K562 (cell line): ENCODE data around the gene ETDA. TPM values are rescaled to one million over a fixed set of nuclear protein-coding genes. Genes with fewer than 3 reads are reported as not detected.

Experiments used
- ATAC-seq: fragments of 200-7000 bp; cut with Tn5 transposase; 3 replicates; pipeline ENCODE4 v1.9.1; 2020; ENCODE audit warnings: moderate library complexity
- BruUV-seq: library from RNA; stranded (reverse); fragments of 400-500 nt; replicated peaks from 2 replicates; lab custom pipeline; 2021; lab: Mats Ljungman, UMichigan
- CTCF ChIA-PET: fragments of 300-600 bp; formaldehyde crosslinking; extraction: SDS; loops from one replicate; lab custom pipeline; 2021; ENCODE audit warnings: low intra/inter-chr PET ratio; lab: Yijun Ruan, JAX
- POLR2A ChIA-PET: fragments of 300-600, 350-650 bp; sonication (Branson Sonifier 250); formaldehyde crosslinking; extraction: SDS; loops from one replicate; lab custom pipeline; 2021; ENCODE audit warnings: antibody characterized with exemption, inconsistent platforms; lab: Yijun Ruan, JAX
- DNase-seq, 4 experiments: peaks; one replicate each; pipeline versions ENCODE4 v3.0.0 to v3.0.0-alpha.2; 2011 to 2018; ENCODE audit warnings: low spot score in 3 of 4, mixed read lengths in 3 of 4; ENCODE audit errors: extremely low read depth in 1 of 4
- FAIRE-seq: peaks from 2 replicates; lab custom pipeline; 2011; peaks lifted over from hg19 to GRCh38; lab: Jason Lieb, UNC
- H2AFZ ChIP-seq: 2 replicates; pipeline ENCODE4 v1.6.0; 2011; ENCODE audit warnings: low read depth, low read length, control low read depth, inconsistent platforms
- H3K27ac ChIP-seq: fragments of 200-600 bp; 3 replicates; pipeline ENCODE4 v1.8.0; 2011; ENCODE audit warnings: low read depth, mild to moderate bottlenecking, control low read depth, inconsistent platforms, low read length, moderate library complexity, mixed read lengths; ENCODE audit errors: extremely low read depth
- H3K27me3 ChIP-seq, 2 experiments: fragments of 300-600 bp in 1 of 2; 2 replicates in 1 of 2; 3 replicates in 1 of 2; pipeline versions ENCODE4 v1.6.0 to v1.8.0; 2011; ENCODE audit warnings: inconsistent platforms in 2 of 2, low read length in 2 of 2, mild to moderate bottlenecking in 1 of 2, mixed read lengths in 1 of 2, moderate library complexity in 1 of 2; ENCODE audit not compliant: control insufficient read depth in 2 of 2, insufficient read depth in 2 of 2
- H3K36me3 ChIP-seq: fragments of 300-600 bp; 3 replicates; pipeline ENCODE4 v1.8.0; 2011; ENCODE audit warnings: mild to moderate bottlenecking, low read length, inconsistent platforms; ENCODE audit not compliant: control insufficient read depth, insufficient read depth
- H3K4me1 ChIP-seq, 2 experiments: fragments of 200-600 bp in 1 of 2; replicated peaks in 1 of 2; 2 replicates in 1 of 2; 3 replicates in 1 of 2; pipeline versions ENCODE4 v1.5.1 to v1.8.0; 2011; ENCODE audit warnings: inconsistent platforms in 2 of 2, low read length in 2 of 2, mild to moderate bottlenecking in 1 of 2, mixed read lengths in 1 of 2, moderate library complexity in 1 of 2; ENCODE audit not compliant: control insufficient read depth in 2 of 2, insufficient read depth in 2 of 2
- H3K4me2 ChIP-seq: 2 replicates; pipeline ENCODE4 v1.6.1; 2011; ENCODE audit warnings: low read length, control low read depth, inconsistent platforms, mixed read lengths; ENCODE audit not compliant: insufficient read depth
- H3K4me3 ChIP-seq: fragments of 200-600 bp; sonication (generic), shearing (Covaris generic); 2 replicates; pipeline ENCODE4 v1.5.1; 2016; ENCODE audit warnings: control low read depth, inconsistent platforms
- H3K79me2 ChIP-seq: fragments of 200-600 bp; 3 replicates; pipeline ENCODE4 v1.8.0; 2011; ENCODE audit warnings: low read length, inconsistent platforms; ENCODE audit not compliant: control insufficient read depth, insufficient read depth
- H3K9ac ChIP-seq, 2 experiments: 2 replicates each; pipeline versions ENCODE4 v1.6.0 to v1.6.1; 2011; ENCODE audit warnings: low read depth in 2 of 2, low read length in 2 of 2, control low read depth in 1 of 2, inconsistent platforms in 1 of 2, mild to moderate bottlenecking in 1 of 2, mixed read lengths in 1 of 2; ENCODE audit not compliant: insufficient read depth in 1 of 2
- H3K9me1 ChIP-seq: one replicate; pipeline ENCODE4 v1.6.0; 2011; ENCODE audit warnings: inconsistent platforms, mild to moderate bottlenecking, low read length, moderate library complexity; ENCODE audit not compliant: control insufficient read depth, insufficient read depth
- H3K9me3 ChIP-seq: replicated peaks from 2 replicates; pipeline ENCODE4 v1.5.1; 2011; ENCODE audit warnings: low read depth, low read length, inconsistent platforms; ENCODE audit not compliant: control insufficient read depth, insufficient read depth
- H4K20me1 ChIP-seq: replicated peaks from 2 replicates; pipeline ENCODE4 v1.6.1; 2011; ENCODE audit warnings: low read length, inconsistent platforms, mixed read lengths; ENCODE audit not compliant: control insufficient read depth, insufficient read depth
- KAT2B ChIP-seq: IDR thresholded peaks from one replicate; pipeline ENCODE4 v1.6.1; 2012; ENCODE audit warnings: low read depth, mild to moderate bottlenecking, control low read depth, inconsistent platforms, low read length, moderate library complexity
- MTF1 ChIP-seq: fragments of 250-450 bp; sonication (Bioruptor Pico); IDR thresholded peaks from 2 replicates; pipeline ENCODE4 v1.9.0; 2021; ENCODE audit warnings: moderate library complexity, mild to moderate bottlenecking, inconsistent platforms, borderline replicate concordance
- POU5F1 ChIP-seq: fragments of 150-350 bp; IDR thresholded peaks from 2 replicates; pipeline ENCODE4 v1.6.1; 2014; ENCODE audit warnings: borderline replicate concordance, low read length, low read depth, mild to moderate bottlenecking; ENCODE audit not compliant: partially characterized antibody
- RBFOX2 ChIP-seq: fragments of 200-400 bp; formaldehyde crosslinking; IDR thresholded peaks from 2 replicates; pipeline ENCODE4 v1.6.1; 2017; ENCODE audit warnings: low read depth, mild to moderate bottlenecking, low read length, moderate library complexity
- SNIP1 ChIP-seq: fragments of 450-650 bp; IDR thresholded peaks from 2 replicates; pipeline ENCODE4 v1.7.1; 2017; ENCODE audit warnings: low read depth, mild to moderate bottlenecking
- SREBF2 ChIP-seq: sonication (generic); formaldehyde crosslinking; IDR thresholded peaks from 2 replicates; pipeline ENCODE4 v1.4.0; 2020; ENCODE audit warnings: mild to moderate bottlenecking, missing genetic modification reagents
- ZNF75A ChIP-seq: fragments of 450-650 bp; formaldehyde crosslinking; IDR thresholded peaks from 2 replicates; pipeline ENCODE4 v1.4.0; 2020; ENCODE audit warnings: mild to moderate bottlenecking
- WGBS: fragments of 100-300 bp; shearing (Covaris generic); methylation state at CpG from one replicate; pipeline ENCODE4 v1.1.6; 2016; ENCODE audit warnings: low coverage, mixed read lengths; ENCODE audit not compliant: insufficient coverage; ENCODE audit errors: missing lambda C conversion rate; 5-methylcytosine and 5-hydroxymethylcytosine counted together
- in situ Hi-C: fragments of 300-500 bp; cut with MboI; formaldehyde crosslinking; loops from 4 replicates; pipeline ENCODE4 v1.15.0; 2018; ENCODE audit warnings: inconsistent platforms, mixed read lengths
- intact Hi-C: fragments of 100-400 bp; cut with micrococcal nuclease; formaldehyde crosslinking; loops from 2 replicates; pipeline ENCODE4 v1.14.2; 2022
- polyA plus RNA-seq, 8 experiments: library from polyadenylated mRNA; depleted of rRNA in 4 of 8; stranded (reverse) in 5 of 8; unstranded in 3 of 8; fragments of >200 nt; fragmentation: Nextera tagmentation in 2 of 8; fragmentation: Illumina TruSeq in 1 of 8; extraction: Ambion mirVana in 2 of 8; extraction: Trizol in 1 of 8; gene quantifications; 2 replicates each; pipeline versions ENCODE4 v1.2.1 to v1.2.3, GENCODE V29; 2011 to 2014; ENCODE audit warnings: inconsistent platforms in 1 of 8, missing spikeins in 1 of 8
- total RNA-seq, 7 experiments: library from RNA; depleted of rRNA in 6 of 7; stranded (reverse); fragments of >200 nt in 6 of 7; fragmentation: Illumina TruSeq in 2 of 7; extraction: Trizol in 2 of 7; gene quantifications; 2 replicates each; pipeline versions ENCODE4 v1.2.1 to v1.2.3, GENCODE V29; 2011 to 2021; ENCODE audit warnings: low replicate concordance in 1 of 7
- TF ChIP-seq, protein P1 (sequence below): fragments of 250-450 bp; sonication (Bioruptor Pico); IDR thresholded peaks from 2 replicates; pipeline ENCODE4 v1.8.0; 2022; ENCODE audit warnings: inconsistent platforms, mild to moderate bottlenecking, moderate library complexity, borderline replicate concordance

The ETDA gene
- total and polyA plus RNA-seq, 9 of the 15 experiments (the other 6 are each of a cell fraction or from before 2014, with no cell fraction given) = not detected

DNA sequence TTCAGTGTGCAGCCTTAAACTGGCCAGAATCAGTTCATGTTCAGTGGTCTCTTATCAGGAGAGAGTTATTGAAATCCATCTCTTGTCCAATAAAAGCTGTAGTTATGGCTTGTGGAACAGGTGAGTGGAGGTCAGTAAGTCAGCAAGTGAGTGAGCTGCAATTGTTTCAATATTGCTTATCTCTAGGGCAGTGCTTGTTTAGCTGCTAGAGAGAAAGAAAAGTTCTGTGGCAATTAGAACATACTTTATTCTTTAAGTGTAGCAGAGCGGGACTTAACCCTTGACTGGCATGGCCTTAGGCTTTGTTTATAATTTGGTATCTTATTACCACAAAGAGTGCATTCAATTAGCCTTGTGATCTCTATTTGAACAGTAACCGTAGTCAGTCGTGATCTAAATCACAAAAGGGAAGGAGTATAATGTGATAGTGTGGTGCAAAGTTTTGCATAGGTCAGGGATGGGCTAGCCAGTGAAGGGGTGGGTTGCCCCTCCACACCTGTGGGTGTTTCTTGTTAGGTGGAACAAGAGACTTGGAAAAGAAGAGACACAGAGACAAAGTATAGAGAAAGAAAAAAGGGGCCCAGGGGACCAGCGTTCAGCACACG, 50.5 kb downstream of the ETDA start:
- FAIRE-seq (no peak), DNase-seq (no peak), ATAC-seq (no peak)
- no peaks in the 10 kb centered on the region for H3K4me1 ChIP-seq
- H3K27ac ChIP-seq = no peak overlapping the region
- no peaks in the 10 kb centered on the region for H4K20me1 ChIP-seq
- WGBS = 8% methylated on average over 3 of the region's 5 CpGs
- TF ChIP-seq POU5F1 = no peak
- TF ChIP-seq SNIP1 = no peak
- TF ChIP-seq RBFOX2 = no peak
- TF ChIP-seq MTF1 = no peak
- TF ChIP-seq, protein P1, sequence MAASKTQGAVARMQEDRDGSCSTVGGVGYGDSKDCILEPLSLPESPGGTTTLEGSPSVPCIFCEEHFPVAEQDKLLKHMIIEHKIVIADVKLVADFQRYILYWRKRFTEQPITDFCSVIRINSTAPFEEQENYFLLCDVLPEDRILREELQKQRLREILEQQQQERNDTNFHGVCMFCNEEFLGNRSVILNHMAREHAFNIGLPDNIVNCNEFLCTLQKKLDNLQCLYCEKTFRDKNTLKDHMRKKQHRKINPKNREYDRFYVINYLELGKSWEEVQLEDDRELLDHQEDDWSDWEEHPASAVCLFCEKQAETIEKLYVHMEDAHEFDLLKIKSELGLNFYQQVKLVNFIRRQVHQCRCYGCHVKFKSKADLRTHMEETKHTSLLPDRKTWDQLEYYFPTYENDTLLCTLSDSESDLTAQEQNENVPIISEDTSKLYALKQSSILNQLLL = no peak
- no peak for TF ChIP-seq ZNF75A
- TF ChIP-seq SREBF2 (CRISPR knock-in tag) = no peak
- TF ChIP-seq KAT2B = no peak
- H3K9me3 ChIP-seq = no peaks in the 10 kb centered on the region
- no peak overlapping the region for H3K9ac ChIP-seq
- no peaks in the 10 kb centered on the region; a peak in 1 of 5 replicates for H3K27me3 ChIP-seq
- H3K36me3 ChIP-seq = no peaks in the 10 kb centered on the region
- no peak overlapping the region for H3K4me3 ChIP-seq
- no peak overlapping the region for H3K4me2 ChIP-seq
- no peaks in the 10 kb centered on the region for H3K79me2 ChIP-seq
- ChIA-PET CTCF (no interaction called here), POLR2A (interaction anchor here (0.6 kb wide), 1 partner anchor 1585 kb away, joined by 3 read pairs; no protein-coding TSS in a partner anchor)
- no peaks in the 10 kb centered on the region for H3K9me1 ChIP-seq
- no TSS peak for BruUV-seq
- intact Hi-C loops = no loop called here
- no peak overlapping the region for H2AFZ ChIP-seq
- in situ Hi-C loops = no loop called here

Other genes with a start within 250 kb of the ETDA start
Only the 7 nearest of the 10 such genes appear.
- gene SMIM10L2B, start 153.3 kb upstream of the ETDA start, total RNA-seq (2014; rRNA removed) = 0.16 and 0.64 TPM in 2 replicates
- 0.13 and 0.18 TPM in 2 replicates for gene SMIM10L2B, start 153.3 kb upstream of the ETDA start, total RNA-seq (2014; rRNA removed; fragmentation: Illumina TruSeq; extraction: Trizol)
- 0.18 and 0.19 TPM in 2 replicates for gene SMIM10L2B, start 153.3 kb upstream of the ETDA start, total RNA-seq (2015; rRNA removed; fragmentation: Illumina TruSeq; extraction: Trizol)
- gene SMIM10L2B, start 153.3 kb upstream of the ETDA start, total RNA-seq (2021) = 0.22 and 0.47 TPM in 2 replicates
- gene SMIM10L2B, start 153.3 kb upstream of the ETDA start, polyA plus RNA-seq (2011; rRNA removed) = 0.04 and 0.11 TPM in 2 replicates
- gene SMIM10L2B, start 153.3 kb upstream of the ETDA start, polyA plus RNA-seq (2014; fragmentation: Illumina TruSeq; extraction: Trizol) = 0.27 and 0.30 TPM in 2 replicates
- under 1 TPM in 1 of 2 experiments, not detected in 1; 0.03 TPM for gene SMIM10L2B, start 153.3 kb upstream of the ETDA start, polyA plus RNA-seq (2014; fragmentation: Nextera tagmentation; extraction: Ambion mirVana)
- gene SMIM10L2B, start 153.3 kb upstream of the ETDA start, polyA plus RNA-seq (2014; rRNA removed) = 0.20 and 0.38 TPM in 2 replicates
- not detected in 2 replicates for gene ETDB, start 131.5 kb upstream of the ETDA start, total RNA-seq (2014; rRNA removed)
- not detected in 2 replicates for gene ETDB, start 131.5 kb upstream of the ETDA start, total RNA-seq (2014; rRNA removed; fragmentation: Illumina TruSeq; extraction: Trizol)
- not detected in 2 replicates for gene ETDB, start 131.5 kb upstream of the ETDA start, total RNA-seq (2015; rRNA removed; fragmentation: Illumina TruSeq; extraction: Trizol)
- gene ETDB, start 131.5 kb upstream of the ETDA start, total RNA-seq (2021) = not detected in 2 replicates
- not detected in 2 replicates for gene ETDB, start 131.5 kb upstream of the ETDA start, polyA plus RNA-seq (2011; rRNA removed)
- gene ETDB, start 131.5 kb upstream of the ETDA start, polyA plus RNA-seq (2014; fragmentation: Illumina TruSeq; extraction: Trizol) = not detected in 2 replicates
- gene ETDB, start 131.5 kb upstream of the ETDA start, polyA plus RNA-seq (2014; fragmentation: Nextera tagmentation; extraction: Ambion mirVana) = not detected
- not detected in 2 replicates for gene ETDB, start 131.5 kb upstream of the ETDA start, polyA plus RNA-seq (2014; rRNA removed)
- gene CT55, start 80.7 kb upstream of the ETDA start, total RNA-seq (2014; rRNA removed) = 65.5 and 66.5 TPM in 2 replicates
- gene CT55, start 80.7 kb upstream of the ETDA start, total RNA-seq (2014; rRNA removed; fragmentation: Illumina TruSeq; extraction: Trizol) = 73.2 and 75.8 TPM in 2 replicates
- gene CT55, start 80.7 kb upstream of the ETDA start, total RNA-seq (2015; rRNA removed; fragmentation: Illumina TruSeq; extraction: Trizol) = 72.9 and 79.0 TPM in 2 replicates
- 50.9 and 52.8 TPM in 2 replicates for gene CT55, start 80.7 kb upstream of the ETDA start, total RNA-seq (2021)
- gene CT55, start 80.7 kb upstream of the ETDA start, polyA plus RNA-seq (2011; rRNA removed) = 23.1 and 48.5 TPM in 2 replicates
- 58.5 and 68.5 TPM in 2 replicates for gene CT55, start 80.7 kb upstream of the ETDA start, polyA plus RNA-seq (2014; fragmentation: Illumina TruSeq; extraction: Trizol)
- 10 to 100 TPM; 77.8 to 98.9 TPM for gene CT55, start 80.7 kb upstream of the ETDA start, polyA plus RNA-seq (2014; fragmentation: Nextera tagmentation; extraction: Ambion mirVana)
- gene CT55, start 80.7 kb upstream of the ETDA start, polyA plus RNA-seq (2014; rRNA removed) = 73.8 and 82.3 TPM in 2 replicates
- not detected in 2 replicates for gene ETDC, start 57.4 kb downstream of the ETDA start, total RNA-seq (2014; rRNA removed)
- not detected in 2 replicates for gene ETDC, start 57.4 kb downstream of the ETDA start, total RNA-seq (2014; rRNA removed; fragmentation: Illumina TruSeq; extraction: Trizol)
- not detected in 2 replicates for gene ETDC, start 57.4 kb downstream of the ETDA start, total RNA-seq (2015; rRNA removed; fragmentation: Illumina TruSeq; extraction: Trizol)
- gene ETDC, start 57.4 kb downstream of the ETDA start, total RNA-seq (2021) = not detected in 2 replicates
- not detected in 2 replicates for gene ETDC, start 57.4 kb downstream of the ETDA start, polyA plus RNA-seq (2011; rRNA removed)
- gene ETDC, start 57.4 kb downstream of the ETDA start, polyA plus RNA-seq (2014; fragmentation: Illumina TruSeq; extraction: Trizol) = not detected in 2 replicates
- gene ETDC, start 57.4 kb downstream of the ETDA start, polyA plus RNA-seq (2014; fragmentation: Nextera tagmentation; extraction: Ambion mirVana) = not detected
- gene ETDC, start 57.4 kb downstream of the ETDA start, polyA plus RNA-seq (2014; rRNA removed) = not detected in 2 replicates
- gene ZNF75D, start 92.0 kb downstream of the ETDA start, total RNA-seq (2014; rRNA removed) = 3.0 and 4.0 TPM in 2 replicates
- gene ZNF75D, start 92.0 kb downstream of the ETDA start, total RNA-seq (2014; rRNA removed; fragmentation: Illumina TruSeq; extraction: Trizol) = 4.4 and 4.7 TPM in 2 replicates
- gene ZNF75D, start 92.0 kb downstream of the ETDA start, total RNA-seq (2015; rRNA removed; fragmentation: Illumina TruSeq; extraction: Trizol) = 4.9 and 5.7 TPM in 2 replicates
- gene ZNF75D, start 92.0 kb downstream of the ETDA start, total RNA-seq (2021) = 3.2 and 4.2 TPM in 2 replicates
- gene ZNF75D, start 92.0 kb downstream of the ETDA start, polyA plus RNA-seq (2011; rRNA removed) = 6.3 and 6.5 TPM in 2 replicates
- 3.7 and 4.1 TPM in 2 replicates for gene ZNF75D, start 92.0 kb downstream of the ETDA start, polyA plus RNA-seq (2014; fragmentation: Illumina TruSeq; extraction: Trizol)
- 1 to 10 TPM; 1.6 to 1.7 TPM for gene ZNF75D, start 92.0 kb downstream of the ETDA start, polyA plus RNA-seq (2014; fragmentation: Nextera tagmentation; extraction: Ambion mirVana)
- 3.0 and 3.8 TPM in 2 replicates for gene ZNF75D, start 92.0 kb downstream of the ETDA start, polyA plus RNA-seq (2014; rRNA removed)
- gene ZNF449, start 92.7 kb downstream of the ETDA start, total RNA-seq (2014; rRNA removed) = 2.6 and 3.2 TPM in 2 replicates
- gene ZNF449, start 92.7 kb downstream of the ETDA start, total RNA-seq (2014; rRNA removed; fragmentation: Illumina TruSeq; extraction: Trizol) = 5.6 and 6.0 TPM in 2 replicates
- 5.7 TPM in 2 replicates for gene ZNF449, start 92.7 kb downstream of the ETDA start, total RNA-seq (2015; rRNA removed; fragmentation: Illumina TruSeq; extraction: Trizol)
- gene ZNF449, start 92.7 kb downstream of the ETDA start, total RNA-seq (2021) = 3.4 TPM in 2 replicates
- 7.9 and 8.4 TPM in 2 replicates for gene ZNF449, start 92.7 kb downstream of the ETDA start, polyA plus RNA-seq (2011; rRNA removed)
- gene ZNF449, start 92.7 kb downstream of the ETDA start, polyA plus RNA-seq (2014; fragmentation: Illumina TruSeq; extraction: Trizol) = 4.6 and 4.7 TPM in 2 replicates
- gene ZNF449, start 92.7 kb downstream of the ETDA start, polyA plus RNA-seq (2014; fragmentation: Nextera tagmentation; extraction: Ambion mirVana) = 1 to 10 TPM; 1.4 to 4.2 TPM
- gene ZNF449, start 92.7 kb downstream of the ETDA start, polyA plus RNA-seq (2014; rRNA removed) = 3.9 and 4.3 TPM in 2 replicates
- gene SMIM10L2A, start 169.9 kb downstream of the ETDA start, total RNA-seq (2014; rRNA removed) = 0.04 and 0.09 TPM in 2 replicates
- gene SMIM10L2A, start 169.9 kb downstream of the ETDA start, total RNA-seq (2014; rRNA removed; fragmentation: Illumina TruSeq; extraction: Trizol) = 0.04 TPM in 1 of 2 replicates, not detected in the other
- 0.11 and 0.14 TPM in 2 replicates for gene SMIM10L2A, start 169.9 kb downstream of the ETDA start, total RNA-seq (2015; rRNA removed; fragmentation: Illumina TruSeq; extraction: Trizol)
- 0.13 and 0.18 TPM in 2 replicates for gene SMIM10L2A, start 169.9 kb downstream of the ETDA start, total RNA-seq (2021)
- 0.03 and 0.05 TPM in 2 replicates for gene SMIM10L2A, start 169.9 kb downstream of the ETDA start, polyA plus RNA-seq (2011; rRNA removed)
- 0.04 and 0.10 TPM in 2 replicates for gene SMIM10L2A, start 169.9 kb downstream of the ETDA start, polyA plus RNA-seq (2014; fragmentation: Illumina TruSeq; extraction: Trizol)
- not detected for gene SMIM10L2A, start 169.9 kb downstream of the ETDA start, polyA plus RNA-seq (2014; fragmentation: Nextera tagmentation; extraction: Ambion mirVana)
- gene SMIM10L2A, start 169.9 kb downstream of the ETDA start, polyA plus RNA-seq (2014; rRNA removed) = 0.07 TPM in 2 replicates